HG03095 (cell line): ENCODE measurements around the gene PCSK5.

Experiments used
- ATAC-seq: cut with Tn5 transposase; IDR thresholded peaks from one replicate; pipeline ENCODE4 v1.9.1; 2021; ENCODE audit warnings: moderate library complexity; ENCODE audit not compliant: unreplicated experiment

PCSK5 gene

GRCh38 chr9:76221423-76221822 is 330.9 kb downstream of the PCSK5 start:
- no peak for ATAC-seq

- ATAC-seq = no peak
Observed at GRCh38 chr9:76223749-76224340, 333.4 kb downstream of the PCSK5 start.

DNA sequence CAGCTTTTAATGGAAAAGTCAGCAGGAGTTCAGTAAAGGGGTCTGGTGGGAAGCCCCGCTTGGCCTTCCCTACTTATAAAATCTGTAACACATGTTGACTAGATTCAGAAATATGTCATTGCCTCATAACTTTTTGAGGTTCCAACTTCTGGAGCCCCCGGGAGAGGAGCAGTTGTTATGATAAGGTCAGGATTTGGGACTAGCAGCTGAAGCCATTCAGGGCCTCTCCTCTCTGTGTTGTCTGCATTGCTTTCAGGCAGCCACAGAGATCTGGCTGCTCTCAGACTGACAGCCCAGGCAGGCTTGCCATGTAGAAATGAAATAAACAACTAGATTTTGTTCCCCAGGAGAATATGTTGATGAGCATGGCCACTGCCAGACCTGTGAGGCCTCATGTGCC is 336.7 kb downstream of the PCSK5 start:
- ATAC-seq = no peak

GRCh38 chr9:76231001-76231400 is 340.5 kb downstream of the PCSK5 start:
- no peak for ATAC-seq

DNA sequence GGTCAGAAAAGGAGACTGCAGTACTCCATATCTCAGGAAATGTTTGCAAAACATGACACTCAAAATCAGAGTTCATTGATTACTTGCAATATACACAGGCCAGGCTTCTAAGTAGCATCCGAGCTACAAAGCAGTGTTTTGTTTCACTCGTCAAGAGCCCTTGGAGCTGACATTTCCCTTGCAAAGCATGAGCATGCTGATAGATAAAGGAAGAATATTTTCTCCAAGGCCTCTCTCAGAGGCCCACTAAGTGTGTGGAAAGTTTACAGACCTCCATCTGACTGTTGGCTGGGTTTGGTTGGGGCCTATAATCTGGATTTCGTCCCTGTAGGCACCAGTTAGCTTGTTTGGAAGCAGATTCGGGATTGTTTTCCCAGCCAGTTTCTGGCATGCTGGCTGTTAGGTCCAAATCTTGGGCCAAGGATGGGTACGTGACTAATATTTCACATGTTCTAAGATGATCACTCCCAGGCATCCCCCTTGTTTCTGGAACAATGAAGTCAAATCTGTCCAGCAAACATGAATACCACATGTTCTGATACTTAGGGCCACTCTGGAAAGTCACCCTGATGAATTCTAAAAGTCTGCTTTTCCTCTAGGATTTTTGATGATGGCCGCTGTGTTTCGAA is 342.5 kb downstream of the PCSK5 start:
- no peak for ATAC-seq

DNA sequence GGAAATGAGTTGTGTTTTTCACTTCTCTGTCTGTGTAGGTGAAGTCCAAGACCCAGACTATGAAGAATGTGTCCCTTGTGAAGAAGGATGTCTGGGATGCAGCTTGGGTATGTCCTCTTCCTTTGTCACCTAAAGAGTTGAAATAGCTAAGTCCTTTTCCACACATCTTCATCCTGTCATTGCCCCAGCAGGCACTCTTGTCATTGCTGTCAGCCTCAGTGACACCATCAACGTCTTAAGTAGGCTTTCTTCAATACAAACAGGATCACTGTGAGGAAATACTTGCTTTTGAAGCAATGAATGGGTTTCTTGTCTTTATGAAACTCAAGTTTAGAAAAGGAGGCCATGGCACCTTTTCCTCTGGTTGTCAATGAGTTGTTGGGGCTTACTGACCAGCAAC is 350.1 kb downstream of the PCSK5 start:
- ATAC-seq = no peak

GRCh38 chr9:76245518-76245917 is 355.0 kb downstream of the PCSK5 start:
- ATAC-seq = no peak

GRCh38 chr9:76246680-76247079 is 356.2 kb downstream of the PCSK5 start:
- ATAC-seq = no peak

DNA sequence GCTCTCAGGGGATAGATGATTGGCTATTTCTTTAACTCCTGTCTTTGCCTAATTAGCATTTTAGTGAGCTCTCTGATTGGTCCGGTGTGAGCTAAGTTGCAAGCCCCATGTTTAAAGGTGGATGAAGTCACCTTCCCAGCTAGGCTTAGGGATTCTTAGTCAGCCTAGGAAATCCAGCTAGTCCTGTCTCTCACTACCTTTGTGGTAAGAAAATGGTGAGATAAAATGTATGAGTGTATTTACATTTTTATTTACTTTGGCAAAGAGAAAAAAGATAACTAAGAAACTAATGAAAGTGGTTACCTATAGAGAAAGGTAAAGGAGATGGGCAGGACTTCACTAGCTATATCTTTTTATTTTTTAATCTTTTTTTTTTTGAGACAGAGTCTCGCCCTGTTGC is 357.0 kb downstream of the PCSK5 start:
- ATAC-seq = no peak

DNA sequence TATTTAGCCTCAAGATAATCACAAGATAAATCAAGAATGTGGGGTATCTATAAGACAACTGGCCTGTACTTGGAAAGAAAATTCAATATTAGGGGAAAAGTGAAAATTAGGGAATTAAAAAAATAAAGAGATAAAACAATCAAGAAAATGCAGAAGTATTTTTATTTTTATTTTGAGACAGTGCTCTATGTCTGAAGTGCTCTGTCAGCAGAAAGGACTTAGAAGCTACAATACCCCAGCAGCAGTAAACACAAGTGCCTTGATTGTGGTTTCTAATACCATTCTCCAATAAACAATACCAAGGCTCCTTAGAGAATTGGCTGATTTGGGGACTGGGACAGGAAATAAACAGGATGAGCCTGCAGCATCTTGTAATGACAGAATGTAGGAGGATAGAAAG is 358.8 kb downstream of the PCSK5 start:
- no peak for ATAC-seq

- no peak for ATAC-seq
Observed at GRCh38 chr9:76255781-76256455, 365.4 kb downstream of the PCSK5 start.

DNA sequence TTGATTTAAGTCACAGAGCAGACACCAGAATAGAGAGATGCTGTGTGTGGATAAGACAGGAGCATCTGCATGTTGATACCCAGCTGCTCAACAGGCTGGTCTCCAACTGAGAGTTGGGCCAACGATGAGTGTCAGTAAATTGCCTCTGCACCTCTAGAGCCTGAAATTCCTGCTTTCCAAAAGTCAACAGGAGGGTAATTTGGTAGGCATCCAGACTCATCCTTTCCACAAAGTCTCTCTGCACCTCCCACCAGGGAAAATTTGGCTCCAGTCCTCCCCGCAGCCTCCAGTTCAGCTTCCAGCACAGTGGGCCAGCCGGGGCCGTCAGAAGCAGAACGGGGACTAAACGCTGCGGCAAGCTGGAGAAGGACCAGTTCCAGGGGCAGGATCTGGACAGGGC is 366.8 kb downstream of the PCSK5 start:
- no peak for ATAC-seq

- ATAC-seq = no peak
Observed at GRCh38 chr9:76266649-76267283, 376.3 kb downstream of the PCSK5 start.

- ATAC-seq = no peak
Observed at GRCh38 chr9:76267284-76267652, 376.8 kb downstream of the PCSK5 start.

DNA sequence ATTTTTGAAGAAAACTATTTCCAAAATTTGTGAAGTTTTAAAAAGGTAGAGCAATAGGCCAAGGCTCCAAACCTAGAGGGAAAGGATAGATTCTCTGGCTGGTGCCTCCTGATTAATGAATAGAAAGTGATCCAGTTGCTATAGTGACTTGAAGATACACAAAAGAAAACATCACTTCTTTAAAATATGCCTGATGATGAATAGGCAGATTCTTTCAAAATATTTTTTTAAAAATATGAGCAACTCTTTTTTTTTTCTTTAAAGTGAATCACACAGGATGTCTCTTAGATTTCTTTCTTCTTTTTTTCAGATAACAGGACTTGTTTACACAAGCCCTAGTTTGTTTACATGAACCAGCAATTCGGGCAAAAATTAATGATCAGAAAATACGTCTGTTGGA is 379.3 kb downstream of the PCSK5 start:
- ATAC-seq = no peak

DNA sequence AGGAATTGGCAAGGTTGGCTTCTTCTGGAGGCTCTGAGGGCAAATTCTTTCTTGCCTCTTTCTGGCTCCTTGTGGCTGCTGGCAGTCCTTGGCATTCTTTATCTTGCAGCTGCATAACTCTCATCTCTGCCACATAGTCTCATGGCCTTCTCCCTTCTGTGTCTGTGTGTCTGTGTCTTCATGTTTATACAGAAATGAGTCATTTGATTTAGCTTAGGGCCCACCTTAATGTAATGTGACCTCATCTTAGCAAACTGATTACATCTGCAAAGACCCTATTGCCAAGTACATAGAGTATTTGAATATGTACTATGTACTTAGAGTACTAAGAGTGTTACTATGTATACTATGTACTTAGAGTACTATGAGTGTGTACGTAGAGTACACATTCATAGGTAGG is 381.3 kb downstream of the PCSK5 start:
- ATAC-seq = no peak

GRCh38 chr9:76289042-76289441 is 398.6 kb downstream of the PCSK5 start:
- no peak for ATAC-seq

DNA sequence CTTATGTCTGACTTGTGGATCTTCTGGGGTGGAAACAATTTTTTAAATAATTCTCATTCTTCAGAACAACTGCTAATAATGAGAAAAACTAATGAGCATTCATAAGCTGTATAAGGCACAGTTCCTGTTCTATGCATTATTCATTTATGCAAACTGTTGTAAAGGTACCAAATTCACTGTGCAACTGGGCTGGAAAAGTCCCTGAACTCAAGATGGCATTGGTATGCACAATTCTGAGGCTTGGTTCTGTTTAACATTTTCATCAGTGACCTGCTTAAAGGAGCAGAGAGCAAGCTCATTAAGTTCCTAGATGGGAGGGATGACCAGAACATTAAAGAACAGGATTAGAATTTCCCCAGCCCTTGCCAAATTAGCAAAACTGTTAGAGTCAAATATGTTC is 399.2 kb downstream of the PCSK5 start:
- ATAC-seq = no peak

- no peak for ATAC-seq
Observed at GRCh38 chr9:76290555-76290954, 400.1 kb downstream of the PCSK5 start.

DNA sequence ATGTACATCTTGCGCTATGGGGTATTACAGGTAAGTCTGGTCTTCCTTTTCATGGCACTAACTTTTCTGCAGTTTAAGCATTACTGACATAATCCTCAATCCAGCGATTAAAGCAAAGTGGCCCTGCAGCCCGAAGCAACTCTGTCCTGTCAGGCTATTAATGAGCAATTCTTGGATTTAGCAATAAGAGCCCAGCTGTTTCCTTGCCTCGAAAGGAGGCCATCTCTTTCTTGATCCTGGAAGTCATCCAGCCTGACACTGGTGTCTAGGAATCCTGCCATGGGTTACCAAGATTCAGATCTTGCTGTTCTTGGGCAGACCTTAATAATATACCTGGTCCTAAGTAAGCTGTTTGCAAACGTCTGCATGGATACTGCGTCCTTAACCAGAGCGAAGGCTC is 401.8 kb downstream of the PCSK5 start:
- ATAC-seq = no peak

- no peak for ATAC-seq
Observed at GRCh38 chr9:76292658-76293057, 402.2 kb downstream of the PCSK5 start.

GRCh38 chr9:76294301-76294700 is 403.8 kb downstream of the PCSK5 start:
- ATAC-seq = no peak
